ENCODE results near the gene RPS8.
"Not testable (repeated sequence)": the region's sequence is repeated elsewhere in the genome, so short reads cannot be mapped to it uniquely, and the experiment has no call there.

RPS8 gene

GRCh38 chr1:44803312-44804095, 28.2 kb downstream of the RPS8 start:
- no peak for DNase-seq

GRCh38 chr1:44805311-44806024, 30.1 kb downstream of the RPS8 start:
- DNase-seq: no peak

- DNase-seq: no peak
Measured at GRCh38 chr1:44806025-44806703, 30.8 kb downstream of the RPS8 start.

GRCh38 chr1:44806704-44807363, 31.5 kb downstream of the RPS8 start, which contains the start of gene DYNLT4:
DYNLT4 (minus strand) TSS chr1:44807351; CDS start chr1:44806668, 683 bp downstream.
- no peak for DNase-seq

- peak; percentile 99 for DNase-seq
Measured at GRCh38 chr1:44807364-44808062, 32.2 kb downstream of the RPS8 start.

- peak; percentile 87 for DNase-seq
Measured at GRCh38 chr1:44808063-44808937, 33.0 kb downstream of the RPS8 start, which contains the start of gene BTBD19. BTBD19 (plus strand) TSS chr1:44808523; CDS start chr1:44808821, 298 bp downstream.

- DNase-seq: peak; percentile 76
Measured at GRCh38 chr1:44808938-44809917, 33.9 kb downstream of the RPS8 start.

- no peak for DNase-seq
Measured at GRCh38 chr1:44810101-44810761, 34.9 kb downstream of the RPS8 start.

- DNase-seq: not testable (repeated sequence)
Measured at GRCh38 chr1:44810762-44811105, 35.4 kb downstream of the RPS8 start.

- no peak for DNase-seq
Measured at GRCh38 chr1:44811234-44811633, 35.9 kb downstream of the RPS8 start.

- no peak for DNase-seq
Measured at GRCh38 chr1:44812822-44813543, 37.6 kb downstream of the RPS8 start.

GRCh38 chr1:44815926-44816325, 40.6 kb downstream of the RPS8 start:
- not testable (repeated sequence) for DNase-seq

- DNase-seq: no peak
Measured at GRCh38 chr1:44817307-44817706, 42.0 kb downstream of the RPS8 start.

- DNase-seq: no peak
Measured at GRCh38 chr1:44817771-44818495, 42.6 kb downstream of the RPS8 start.

GRCh38 chr1:44819196-44819607, 43.9 kb downstream of the RPS8 start:
- DNase-seq: no peak

GRCh38 chr1:44819608-44820327, 44.4 kb downstream of the RPS8 start:
- peak; percentile 98 for DNase-seq

All from fibroblast of skin of right quadriceps (primary cell).